GM12875 (cell line): ENCODE data around the gene WDFY3.

ENCODE experiments used
- H3K4me3 ChIP-seq: one replicate; pipeline ENCODE4 v1.5.1; 2011; ENCODE audit warnings: low read depth, low read length, control low read depth
- TF ChIP-seq, protein P1 (sequence below): IDR thresholded peaks from 2 replicates; pipeline ENCODE4 v1.5.1; 2011; ENCODE audit warnings: low read depth, mild to moderate bottlenecking, control low read depth, inconsistent platforms, low read length, moderate library complexity, borderline replicate concordance; ENCODE audit not compliant: insufficient read depth

Gene WDFY3

DNA sequence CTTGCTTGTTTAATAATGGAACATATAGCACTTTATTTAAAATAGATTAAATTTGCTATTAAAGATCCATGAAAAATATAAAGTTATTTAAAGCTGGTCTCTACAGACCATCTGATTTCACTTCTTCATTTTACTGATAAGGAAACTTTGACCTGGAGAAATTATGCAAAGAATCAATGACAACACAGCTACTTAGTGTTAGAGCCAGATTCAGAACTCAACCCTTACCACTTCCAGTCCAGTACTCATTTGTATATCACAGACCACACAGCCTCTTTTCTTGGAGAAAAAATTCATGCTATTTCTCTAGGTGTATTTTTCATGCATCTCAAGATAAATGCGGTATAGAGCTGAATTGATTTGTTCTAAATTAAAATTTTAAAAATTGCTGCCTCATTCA is 34.0 kb downstream of the WDFY3 start:
- TF ChIP-seq, protein P1, sequence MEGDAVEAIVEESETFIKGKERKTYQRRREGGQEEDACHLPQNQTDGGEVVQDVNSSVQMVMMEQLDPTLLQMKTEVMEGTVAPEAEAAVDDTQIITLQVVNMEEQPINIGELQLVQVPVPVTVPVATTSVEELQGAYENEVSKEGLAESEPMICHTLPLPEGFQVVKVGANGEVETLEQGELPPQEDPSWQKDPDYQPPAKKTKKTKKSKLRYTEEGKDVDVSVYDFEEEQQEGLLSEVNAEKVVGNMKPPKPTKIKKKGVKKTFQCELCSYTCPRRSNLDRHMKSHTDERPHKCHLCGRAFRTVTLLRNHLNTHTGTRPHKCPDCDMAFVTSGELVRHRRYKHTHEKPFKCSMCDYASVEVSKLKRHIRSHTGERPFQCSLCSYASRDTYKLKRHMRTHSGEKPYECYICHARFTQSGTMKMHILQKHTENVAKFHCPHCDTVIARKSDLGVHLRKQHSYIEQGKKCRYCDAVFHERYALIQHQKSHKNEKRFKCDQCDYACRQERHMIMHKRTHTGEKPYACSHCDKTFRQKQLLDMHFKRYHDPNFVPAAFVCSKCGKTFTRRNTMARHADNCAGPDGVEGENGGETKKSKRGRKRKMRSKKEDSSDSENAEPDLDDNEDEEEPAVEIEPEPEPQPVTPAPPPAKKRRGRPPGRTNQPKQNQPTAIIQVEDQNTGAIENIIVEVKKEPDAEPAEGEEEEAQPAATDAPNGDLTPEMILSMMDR = no peak
- no peak overlapping the region for H3K4me3 ChIP-seq

- no peak overlapping the region for H3K4me3 ChIP-seq
- TF ChIP-seq, protein P1 = no peak
These were observed 34.5 kb downstream of the WDFY3 start for GRCh38 chr4:84931961-84932360.

DNA sequence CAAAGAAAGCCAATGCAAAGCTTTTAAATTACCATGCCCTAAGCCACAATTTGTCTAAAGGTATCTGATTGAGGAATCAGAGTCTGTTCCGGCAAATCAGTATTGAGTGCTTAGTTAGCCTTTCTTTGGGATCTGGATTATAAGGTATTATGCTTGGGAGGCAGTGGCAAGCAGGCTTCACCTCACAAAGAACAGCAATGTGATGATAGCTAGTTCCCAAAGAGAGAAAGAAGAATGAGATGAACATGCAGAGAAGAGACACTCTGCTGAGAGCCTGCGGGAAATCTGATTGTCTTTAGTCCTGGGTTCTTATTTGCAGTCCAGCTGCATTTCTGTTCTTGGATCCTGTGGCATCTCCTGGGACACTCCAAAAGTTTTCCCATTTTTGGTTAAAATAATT is 35.2 kb downstream of the WDFY3 start:
- no peak overlapping the region for H3K4me3 ChIP-seq
- TF ChIP-seq, protein P1 = no peak

DNA sequence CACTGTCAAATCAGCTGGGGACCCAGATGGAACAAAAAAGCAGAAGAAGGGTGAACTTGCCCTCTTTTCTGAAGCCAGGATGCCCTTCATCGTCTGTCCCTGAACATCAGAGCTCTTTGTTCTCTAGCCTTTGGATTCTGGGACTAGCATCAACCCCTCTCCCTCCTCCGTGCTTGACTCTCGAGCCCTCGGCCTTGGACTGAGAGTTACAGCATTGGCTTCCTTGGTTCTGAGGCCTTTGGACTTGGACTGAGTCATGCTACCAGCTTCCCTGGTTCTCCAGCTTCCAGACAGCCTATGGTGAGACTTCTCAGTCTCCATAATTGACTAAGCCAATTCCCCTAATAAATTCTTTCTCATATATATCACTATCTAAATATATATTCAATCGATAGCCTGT is 38.4 kb downstream of the WDFY3 start:
- TF ChIP-seq, protein P1 = no peak
- H3K4me3 ChIP-seq = no peak overlapping the region

DNA sequence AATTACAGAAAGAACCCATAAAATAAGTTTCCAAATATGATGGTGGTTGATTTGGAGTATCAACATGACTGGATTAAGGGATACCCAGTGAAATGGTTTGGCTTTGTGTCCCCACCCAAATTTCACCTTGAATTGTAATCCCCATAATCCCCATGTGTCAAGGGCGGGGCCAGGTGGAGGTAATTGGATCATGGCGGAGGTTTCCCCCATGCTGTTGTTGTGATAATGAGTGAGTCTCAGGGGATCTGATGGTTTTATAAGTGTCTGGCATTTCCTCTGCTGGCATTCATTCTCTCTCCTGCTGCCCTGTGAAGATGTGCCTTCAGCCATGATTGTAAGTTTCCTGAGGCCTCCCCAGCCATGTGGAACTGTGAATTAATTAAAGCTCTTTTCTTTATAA is 39.1 kb downstream of the WDFY3 start:
- TF ChIP-seq, protein P1 = no peak

GRCh38 chr4:84925558-84925957 is 40.9 kb downstream of the WDFY3 start:
- TF ChIP-seq, protein P1 = no peak
- no peak overlapping the region for H3K4me3 ChIP-seq

More for the DNA sequence above, 39.1 kb downstream of the WDFY3 start:
- no peak overlapping the region for H3K4me3 ChIP-seq

GRCh38 chr4:84924434-84924833 is 42.1 kb downstream of the WDFY3 start:
- H3K4me3 ChIP-seq = no peak overlapping the region
- TF ChIP-seq, protein P1 = no peak
